Mucosa of descending colon (tissue), 3 donors: ENCODE results near the gene RET. TPM values are rescaled to one million over a fixed set of nuclear protein-coding genes. Genes with fewer than 3 reads are reported as not detected.
A peak's percentile ranks its signal among the peaks of the same experiment; 100 is the strongest.

Source experiments
- ATAC-seq: fragments of 200-7000 bp; cut with Tn5 transposase; one replicate; pipeline ENCODE4 v1.9.1; 2020; ENCODE audit warnings: mild to moderate bottlenecking, moderate library complexity
- DNase-seq, 3 donors: peaks; one replicate each; pipeline ENCODE4 v3.0.0-alpha.2; 2020
- H3K36me3 ChIP-seq: fragments of 200-600 bp; one replicate; pipeline ENCODE4 v1.8.0; 2021; ENCODE audit warnings: low read depth, mild to moderate bottlenecking
- H3K4me1 ChIP-seq: fragments of 200-600 bp; one replicate; pipeline ENCODE4 v1.8.0; 2021; ENCODE audit warnings: low read depth, mild to moderate bottlenecking
- H3K4me3 ChIP-seq: fragments of 200-600 bp; one replicate; pipeline ENCODE4 v1.8.0; 2021; ENCODE audit warnings: mild to moderate bottlenecking
- H3K9me3 ChIP-seq: fragments of 200-600 bp; one replicate; pipeline ENCODE4 v1.8.0; 2021; ENCODE audit warnings: mild to moderate bottlenecking
- CTCF ChIP-seq: fragments of 200-600 bp; IDR thresholded peaks from one replicate; pipeline ENCODE4 v1.8.0; 2022; ENCODE audit warnings: antibody characterized with exemption, mild to moderate bottlenecking
- intact Hi-C, 2 donors: fragments of 100-400 bp; cut with DNase I in 1 of 2; cut with micrococcal nuclease in 1 of 2; formaldehyde crosslinking; loops; one replicate each; pipeline versions ENCODE4 v1.11.0 to v1.11.1; 2022; cut with DNase I, micrococcal nuclease
- total RNA-seq, 3 donors: library from RNA; stranded (reverse); fragmentation: NEBNext Ultra II Directional in 2 of 3; extraction: Animal tissue kit (Norgen Biotek cat#: 25700) in 2 of 3; gene quantifications; one replicate each; pipeline versions ENCODE4 v1.2.1 to v1.2.4, GENCODE V29; 2021 to 2023
- donor health status: DM: no; HTN: no; CAD: no; lungs with moderate emphysema.
- donor health status: DM: no; HTN: no; CAD: no.
- donor health status: DM: no; HTN: yes; CAD: no.

RET gene
- total RNA-seq, 3 donors from 2014 or later = 0.84 to 13.5 (median 1.6) TPM

GRCh38 chr10:43160921-43161255 is 84.0 kb downstream of the RET start:
- Histone ChIP-seq H3K4me3 (no peak overlapping the region), H3K4me1 (no peaks in the 10 kb centered on the region), H3K9me3 (no peaks in the 10 kb centered on the region), H3K36me3 (no peaks in the 10 kb centered on the region)
- ATAC-seq (no peak), DNase-seq (no peak)
- TF ChIP-seq CTCF = no peak
- intact Hi-C loops = no loop called here

GRCh38 chr10:43162604-43163003 is 85.7 kb downstream of the RET start:
- ATAC-seq (no peak), DNase-seq (no peak)
- no peaks in the 10 kb centered on the region for H3K9me3 ChIP-seq
- H3K4me3 ChIP-seq = no peak overlapping the region
- intact Hi-C loops = no loop called here
- H3K36me3 ChIP-seq = no peaks in the 10 kb centered on the region
- no peak for TF ChIP-seq CTCF
- no peaks in the 10 kb centered on the region for H3K4me1 ChIP-seq

- H3K9me3 ChIP-seq = no peaks in the 10 kb centered on the region
- DNase-seq (no peak), ATAC-seq (no peak)
- no peak for TF ChIP-seq CTCF
- intact Hi-C loops = no loop called here
- no peaks in the 10 kb centered on the region for H3K4me1 ChIP-seq
- H3K36me3 ChIP-seq = no peaks in the 10 kb centered on the region
- H3K4me3 ChIP-seq = no peak overlapping the region
Observed at GRCh38 chr10:43166207-43166879, 89.5 kb downstream of the RET start.

- Histone ChIP-seq H3K4me1 (no peaks in the 10 kb centered on the region), H3K4me3 (no peak overlapping the region), H3K36me3 (no peaks in the 10 kb centered on the region), H3K9me3 (no peaks in the 10 kb centered on the region)
- DNase-seq (peak in 1 of 3 donors; percentile 47), ATAC-seq (peak; percentile 78)
- no peak for TF ChIP-seq CTCF
- intact Hi-C loops = no loop called here
Observed at GRCh38 chr10:43166880-43167497, 90.1 kb downstream of the RET start.

GRCh38 chr10:43167498-43167889 is 90.6 kb downstream of the RET start:
- ATAC-seq (no peak), DNase-seq (no peak)
- intact Hi-C loops = no loop called here

More at GRCh38 chr10:43167498-43167889, 90.6 kb downstream of the RET start:
- Histone ChIP-seq H3K4me1 (no peaks in the 10 kb centered on the region), H3K4me3 (no peak overlapping the region), H3K36me3 (no peaks in the 10 kb centered on the region), H3K9me3 (no peaks in the 10 kb centered on the region)
- TF ChIP-seq CTCF = no peak
